Testis (tissue), 3 donors: Measurements from ENCODE around the gene ARHGAP40. TPM values are rescaled to one million over a fixed set of nuclear protein-coding genes. Genes with fewer than 3 reads are reported as not detected.

Experiments used
- DNase-seq: peaks from one replicate; pipeline ENCODE4 v3.0.0-alpha.2; 2019
- H3K27ac ChIP-seq, 2 donors: fragments of 200-600 bp; sonication (generic); one replicate each; pipeline ENCODE4 v1.5.1; 2019
- H3K27me3 ChIP-seq: fragments of 200-600 bp; sonication (generic); one replicate; pipeline ENCODE4 v1.5.1; 2019
- H3K36me3 ChIP-seq: fragments of 200-600 bp; sonication (generic); one replicate; pipeline ENCODE4 v1.5.1; 2017; ENCODE audit warnings: low read depth; ENCODE audit errors: missing control alignments
- H3K4me1 ChIP-seq: fragments of 200-600 bp; sonication (generic); one replicate; pipeline ENCODE4 v1.5.1; 2019
- H3K4me3 ChIP-seq, 2 donors: fragments of 200-600 bp; sonication (generic); one replicate each; pipeline ENCODE4 v1.5.1; 2017 to 2019
- H3K9me3 ChIP-seq: fragments of 200-600 bp; sonication (generic); one replicate; pipeline ENCODE4 v1.5.1; 2017
- CTCF ChIP-seq, 3 experiments: fragments of 450-650 bp in 2 of 3; fragments of 200-600 bp in 1 of 3; sonication (generic) in 1 of 3; IDR thresholded peaks; one replicate each; pipeline ENCODE4 v1.5.1; 2016 to 2019; ENCODE audit warnings: antibody characterized with exemption in 3 of 3, mild to moderate bottlenecking in 2 of 3, moderate library complexity in 1 of 3
- POLR2A ChIP-seq: fragments of 450-650 bp; IDR thresholded peaks from one replicate; pipeline ENCODE4 v1.6.1; 2017; ENCODE audit warnings: antibody characterized with exemption, mild to moderate bottlenecking, moderate library complexity
- WGBS, 2 donors: methylation state at CpG; one replicate each; pipeline ENCODE4 v1.1.5; 2018; 5-methylcytosine and 5-hydroxymethylcytosine counted together
- intact Hi-C: fragments of 100-400 bp; cut with DNase I; formaldehyde crosslinking; loops from one replicate; pipeline ENCODE4 v1.15.1; 2023; ENCODE audit warnings: low total_unique reads
- polyA plus RNA-seq: library from polyadenylated mRNA; stranded (reverse); fragments of 350-450 nt; fragmentation: Illumina TruSeq; extraction: RNeasy Lipid Tissue Mini Kit (QIAGEN cat#74804); gene quantifications from one replicate; pipeline ENCODE4 v1.2.3, GENCODE V29; 2014; ENCODE audit warnings: low read depth, low replicate concordance; ENCODE audit not compliant: insufficient read depth
- total RNA-seq, 2 donors: library from RNA; depleted of rRNA; stranded (reverse); fragments of >200 nt; gene quantifications; one replicate each; pipeline ENCODE4 v1.2.3, GENCODE V29; 2016

The ARHGAP40 gene
- total and polyA plus RNA-seq, 3 donors from 2014 or later = 1.5 to 3.2 (median 1.5) TPM

- peak; percentile 29 for DNase-seq
- H3K27me3 ChIP-seq = no peaks in the 10 kb centered on the region
- H3K36me3 ChIP-seq = no peaks in the 10 kb centered on the region
- intact Hi-C loops = no loop called here
- no peak overlapping the region for H3K27ac ChIP-seq
- 46 to 54% methylated on average over 7 to 9 of the region's 9 CpGs for WGBS, 2 donors
- H3K4me3 ChIP-seq = no peak overlapping the region
- no peak for TF ChIP-seq CTCF (IDR thresholded peaks at IDR 0.05)
- TF ChIP-seq POLR2A = no peak
- no peaks in the 10 kb centered on the region for H3K9me3 ChIP-seq
- H3K4me1 ChIP-seq = no peaks in the 10 kb centered on the region
Measured at GRCh38 chr20:38599410-38599882, 2.2 kb upstream of the ARHGAP40 start.

GRCh38 chr20:38600057-38600456 is 1.6 kb upstream of the ARHGAP40 start:
- Histone ChIP-seq H3K36me3 (no peaks in the 10 kb centered on the region), H3K27ac (no peak overlapping the region), H3K4me1 (no peaks in the 10 kb centered on the region), H3K9me3 (no peaks in the 10 kb centered on the region), H3K27me3 (no peaks in the 10 kb centered on the region), H3K4me3 (no peak overlapping the region)
- DNase-seq = no peak
- TF ChIP-seq CTCF (IDR thresholded peaks at IDR 0.05) = no peak
- no peak for TF ChIP-seq POLR2A
- 100% methylated on average over 1 of the region's 1 CpG for WGBS, 2 donors
- intact Hi-C loops = no loop called here

DNA sequence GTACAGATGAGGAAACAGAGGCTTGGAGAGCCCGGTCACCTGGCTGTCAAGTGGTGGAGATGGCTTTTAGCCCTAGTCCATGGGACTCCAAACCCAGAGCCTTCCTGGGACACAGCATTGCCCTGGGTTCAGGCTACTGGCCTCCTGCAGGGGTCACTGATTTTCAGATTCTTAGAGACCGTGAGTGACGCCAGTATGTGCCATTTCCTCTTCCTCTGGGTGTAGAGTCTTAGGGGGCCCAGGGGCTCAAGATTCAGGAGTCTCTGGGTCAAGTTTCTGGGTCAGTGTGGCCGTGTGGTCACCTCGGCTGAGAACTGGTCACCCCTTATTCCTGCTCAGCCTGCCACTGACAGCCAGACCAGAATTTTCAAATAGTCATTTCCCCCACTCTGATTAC is 574 bp downstream of the ARHGAP40 start:
- no peak overlapping the region for H3K4me3 ChIP-seq
- H3K9me3 ChIP-seq = no peaks in the 10 kb centered on the region
- no peaks in the 10 kb centered on the region for H3K36me3 ChIP-seq
- no peak overlapping the region for H3K27ac ChIP-seq
- 19 to 43% methylated on average over 5 of the region's 5 CpGs for WGBS, 2 donors
- H3K27me3 ChIP-seq = no peaks in the 10 kb centered on the region
- intact Hi-C loops = no loop called here
- TF ChIP-seq CTCF (IDR thresholded peaks at IDR 0.05) = no peak
- TF ChIP-seq POLR2A = no peak
- DNase-seq = no peak
- no peaks in the 10 kb centered on the region for H3K4me1 ChIP-seq

DNA sequence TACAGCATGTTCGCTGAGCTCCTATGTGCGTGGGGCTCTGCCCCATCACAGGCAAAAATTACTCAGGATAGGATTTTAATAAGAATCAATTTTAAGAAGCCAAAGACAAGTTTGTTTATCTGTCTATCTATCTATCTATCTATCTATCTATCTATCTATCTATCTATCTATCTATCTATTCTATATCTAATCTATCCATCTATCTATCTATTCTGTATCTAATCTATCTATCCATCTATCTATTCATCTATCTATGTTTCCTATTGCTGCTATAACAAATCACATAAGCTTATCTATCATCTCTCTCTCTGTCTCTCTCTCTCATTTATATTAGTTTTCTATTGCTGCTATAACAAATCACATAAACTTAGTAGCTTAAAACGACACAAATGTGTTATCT is 1.7 kb downstream of the ARHGAP40 start:
- H3K27ac ChIP-seq = no peak overlapping the region
- H3K36me3 ChIP-seq = no peaks in the 10 kb centered on the region
- TF ChIP-seq CTCF (IDR thresholded peaks at IDR 0.05) (no peak), POLR2A (no peak)
- H3K4me1 ChIP-seq = no peaks in the 10 kb centered on the region
- no peaks in the 10 kb centered on the region for H3K27me3 ChIP-seq
- 74 to 85% methylated on average over 3 of the region's 3 CpGs for WGBS, 2 donors
- DNase-seq = no peak
- no peaks in the 10 kb centered on the region for H3K9me3 ChIP-seq
- intact Hi-C loops = no loop called here
- H3K4me3 ChIP-seq = no peak overlapping the region

- H3K4me1 ChIP-seq = no peaks in the 10 kb centered on the region
- H3K4me3 ChIP-seq = no peak overlapping the region
- no peak overlapping the region for H3K27ac ChIP-seq
- intact Hi-C loops = no loop called here
- 68 to 74% methylated on average over 4 of the region's 4 CpGs for WGBS, 2 donors
- no peaks in the 10 kb centered on the region for H3K27me3 ChIP-seq
- H3K36me3 ChIP-seq = no peaks in the 10 kb centered on the region
- TF ChIP-seq CTCF (IDR thresholded peaks at IDR 0.05) (no peak), POLR2A (no peak)
- DNase-seq = no peak
- no peaks in the 10 kb centered on the region for H3K9me3 ChIP-seq
Measured at GRCh38 chr20:38604873-38605303, 3.3 kb downstream of the ARHGAP40 start.
